Muscle of back (tissue), 13 donors: ENCODE data around the gene CCDC124. TPM values are rescaled to one million over a fixed set of nuclear protein-coding genes. Genes with fewer than 3 reads are reported as not detected.
"Not testable (repeated sequence)": the region's sequence is repeated elsewhere in the genome, so short reads cannot be mapped to it uniquely, and the experiment has no call there.

Source experiments
- DNase-seq, 3 donors: peaks; one replicate each; pipeline versions ENCODE4 v3.0.0 to v3.0.0-alpha.2; 2013
- long read RNA-seq, 9 donors: transcript quantifications; one replicate each; lab custom pipeline, GENCODE V29; 2026
- polyA plus RNA-seq, 10 donors: library from polyadenylated mRNA; unstranded; fragments of 120-200 nt; gene quantifications; one replicate each; pipeline ENCODE4 v1.2.1, GENCODE V29; 2013; ENCODE audit not compliant: insufficient read length in 10 of 10

Gene CCDC124, protein sequence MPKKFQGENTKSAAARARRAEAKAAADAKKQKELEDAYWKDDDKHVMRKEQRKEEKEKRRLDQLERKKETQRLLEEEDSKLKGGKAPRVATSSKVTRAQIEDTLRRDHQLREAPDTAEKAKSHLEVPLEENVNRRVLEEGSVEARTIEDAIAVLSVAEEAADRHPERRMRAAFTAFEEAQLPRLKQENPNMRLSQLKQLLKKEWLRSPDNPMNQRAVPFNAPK
- 10 to 100 TPM; 39.1 to 76.0 (median 46.1) TPM for polyA plus RNA-seq
- long read RNA-seq, donor 1, transcript CCDC124-201 (5 exons, 938 nt) = major isoform, 20 of 38 reads
- long read RNA-seq, donor 1, partial matches to known transcripts = 18 of 38 reads
- long read RNA-seq, donor 1, other reads (novel, unspliced or antisense) = 0 of 38 reads
- long read RNA-seq, donor 2, transcript CCDC124-201 (5 exons, 938 nt) = major isoform, 21 of 35 reads
- long read RNA-seq, donor 2, partial matches to known transcripts = 13 of 35 reads
- long read RNA-seq, donor 2, other reads (novel, unspliced or antisense) = 0 of 35 reads
- long read RNA-seq, donor 3 = 0 reads
- long read RNA-seq, donor 4, transcript CCDC124-201 (5 exons, 938 nt) = major isoform, 21 of 29 reads
- long read RNA-seq, donor 4, partial matches to known transcripts = 8 of 29 reads
- long read RNA-seq, donor 4, other reads (novel, unspliced or antisense) = 0 of 29 reads
- long read RNA-seq, donor 5, transcript CCDC124-201 (5 exons, 938 nt) = major isoform, 34 of 60 reads
- long read RNA-seq, donor 5, partial matches to known transcripts = 24 of 60 reads
- long read RNA-seq, donor 5, other reads (novel, unspliced or antisense) = 0 of 60 reads
- long read RNA-seq, donor 6, transcript CCDC124-201 (5 exons, 938 nt) = major isoform, 26 of 42 reads
- long read RNA-seq, donor 6, partial matches to known transcripts = 16 of 42 reads
- long read RNA-seq, donor 6, other reads (novel, unspliced or antisense) = 0 of 42 reads
- long read RNA-seq, donor 7, transcript CCDC124-201 (5 exons, 938 nt) = major isoform, 17 of 25 reads
- long read RNA-seq, donor 7, partial matches to known transcripts = 7 of 25 reads
- long read RNA-seq, donor 7, other reads (novel, unspliced or antisense) = 0 of 25 reads
- long read RNA-seq, donor 8, transcript CCDC124-201 (5 exons, 938 nt) = major isoform, 13 of 31 reads
- long read RNA-seq, donor 8, partial matches to known transcripts = 18 of 31 reads
- long read RNA-seq, donor 8, other reads (novel, unspliced or antisense) = 0 of 31 reads
- long read RNA-seq, donor 9, partial matches to known transcripts = 0 of 1 reads
- long read RNA-seq, donor 9, other reads (novel, unspliced or antisense) = 0 of 1 reads

DNA sequence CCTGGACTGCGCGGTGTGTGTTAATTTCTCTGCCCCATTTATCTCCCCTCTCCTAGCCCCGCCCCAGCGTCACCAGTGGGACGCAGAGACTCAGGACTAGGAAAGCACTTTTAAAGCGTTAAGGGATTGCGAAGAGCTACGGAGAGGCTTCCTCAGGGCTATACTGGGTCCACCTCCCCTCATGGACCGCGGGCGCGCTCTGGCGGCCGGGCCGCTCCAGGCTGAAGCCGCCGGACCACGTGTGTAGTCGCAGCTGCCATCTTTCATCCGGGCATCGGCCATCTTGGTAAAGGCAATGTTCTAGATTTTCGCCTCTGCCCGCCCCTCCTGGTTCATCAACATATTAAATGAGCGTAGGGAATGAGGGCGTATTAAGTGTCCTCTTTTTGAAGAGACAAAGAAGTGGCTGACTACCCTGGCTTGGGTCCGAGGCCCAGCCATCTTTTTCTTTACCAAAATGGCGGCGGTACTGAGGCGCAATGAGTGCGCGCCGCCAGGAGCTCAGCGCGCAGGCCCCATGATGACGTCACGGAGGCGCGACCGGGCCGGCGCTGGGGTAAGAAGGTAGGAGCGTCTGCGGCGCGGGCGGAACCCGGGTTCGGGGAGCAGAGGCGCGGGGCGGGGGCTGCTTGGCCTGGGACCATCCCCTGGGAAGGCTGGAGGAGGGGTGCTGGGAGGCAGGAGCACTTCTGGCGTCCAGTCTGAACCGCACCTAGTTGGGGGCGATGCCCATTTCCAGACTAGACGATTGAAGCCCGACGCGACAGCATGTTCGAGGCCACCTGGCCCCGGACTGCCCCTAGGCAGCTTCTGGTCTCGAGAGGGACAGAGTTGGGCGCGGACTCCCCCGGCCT is at the start of gene CCDC124:
CCDC124 (plus strand) TSS at position 531 of the 854 bp plus-strand sequence. CDS start 3,406 bp downstream, outside the sequence.
- DNase-seq = peak; percentile 93 to 97 (median 94)

DNA sequence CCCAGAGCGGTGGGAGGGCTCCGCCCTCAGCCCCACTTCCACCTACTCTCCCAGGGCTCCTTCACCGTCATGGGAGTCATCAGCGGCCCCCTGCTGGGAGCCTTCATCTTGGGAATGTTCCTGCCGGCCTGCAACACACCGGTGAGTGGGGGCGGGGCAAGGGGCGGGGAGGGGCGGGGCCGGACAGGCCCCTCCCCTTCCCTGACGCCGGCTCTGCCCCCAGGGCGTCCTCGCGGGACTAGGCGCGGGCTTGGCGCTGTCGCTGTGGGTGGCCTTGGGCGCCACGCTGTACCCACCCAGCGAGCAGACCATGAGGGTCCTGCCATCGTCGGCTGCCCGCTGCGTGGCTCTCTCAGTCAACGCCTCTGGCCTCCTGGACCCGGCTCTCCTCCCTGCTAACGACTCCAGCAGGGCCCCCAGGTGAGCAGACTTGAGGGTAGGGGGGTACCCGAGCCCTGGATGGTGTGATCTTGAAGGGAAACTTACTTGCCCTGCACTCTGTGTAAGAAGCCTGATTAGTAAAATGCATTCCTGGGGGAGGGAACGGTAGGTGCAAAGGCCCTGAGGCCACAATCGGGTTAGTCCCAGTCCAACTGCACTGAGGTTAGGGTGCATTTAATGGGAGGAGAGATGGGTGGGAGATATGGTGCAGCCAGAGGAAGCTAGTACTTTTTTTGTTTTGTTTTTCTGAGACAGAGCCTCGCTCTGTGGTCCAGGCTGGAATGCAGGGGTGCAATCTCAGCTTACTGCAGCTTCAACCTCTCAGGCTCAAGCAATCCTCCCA is 49.0 kb upstream of the CCDC124 start:
- DNase-seq = no peak

DNA sequence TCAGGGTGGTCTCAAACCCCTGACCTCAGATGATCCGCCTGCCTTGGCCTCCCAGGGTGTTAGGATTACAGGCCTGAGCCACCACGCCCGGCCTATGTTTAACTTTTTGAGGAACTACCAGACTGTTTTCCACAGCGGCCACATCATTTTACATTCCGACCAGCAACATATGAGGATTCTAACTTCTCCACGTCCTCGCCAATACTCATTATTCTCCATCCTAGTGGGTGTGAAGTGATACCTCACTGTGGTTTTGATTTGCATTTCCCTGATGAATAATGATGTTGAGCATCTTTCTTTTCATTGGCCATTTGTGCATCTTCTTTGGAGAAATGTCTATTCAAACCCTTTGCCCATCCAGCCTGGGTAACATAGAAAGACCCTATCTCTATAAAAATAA is 46.3 kb upstream of the CCDC124 start:
- DNase-seq = no peak

DNA sequence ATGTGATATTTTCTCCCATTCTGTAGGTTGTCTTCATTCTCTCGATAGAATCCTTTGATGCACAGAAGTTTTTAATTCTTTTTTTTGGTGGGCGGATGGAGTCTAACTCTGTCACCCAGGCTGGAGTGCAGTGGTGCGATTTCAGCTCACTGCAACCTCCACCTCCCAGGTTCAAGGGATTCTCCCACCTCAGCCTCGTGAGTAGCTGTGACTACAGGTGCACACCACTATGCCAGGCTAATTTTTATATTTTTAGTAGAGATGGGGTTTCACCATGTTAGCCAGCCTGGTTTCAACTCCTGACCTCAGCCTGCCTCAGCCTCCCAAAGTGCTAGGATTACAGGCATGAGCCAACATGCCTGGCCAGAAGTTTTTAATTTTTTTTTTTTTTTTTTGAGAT is 45.6 kb upstream of the CCDC124 start:
- not testable (repeated sequence) for DNase-seq

DNA sequence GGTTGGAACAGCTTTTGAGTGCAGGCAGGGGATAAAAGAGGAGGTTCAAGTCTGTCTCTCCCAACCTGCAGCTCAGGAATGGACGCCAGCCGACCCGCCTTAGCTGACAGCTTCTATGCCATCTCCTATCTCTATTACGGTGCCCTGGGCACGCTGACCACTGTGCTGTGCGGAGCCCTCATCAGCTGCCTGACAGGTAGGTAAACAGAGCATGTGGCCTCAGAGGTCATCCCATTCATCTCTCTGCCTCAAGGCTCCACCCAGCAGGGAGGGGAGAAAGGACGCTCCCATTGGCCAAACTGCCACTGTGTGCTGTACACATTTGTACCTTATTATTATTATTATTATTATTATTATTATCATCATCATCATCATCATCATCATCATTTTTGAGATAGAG is 44.6 kb upstream of the CCDC124 start:
- DNase-seq = no peak

DNA sequence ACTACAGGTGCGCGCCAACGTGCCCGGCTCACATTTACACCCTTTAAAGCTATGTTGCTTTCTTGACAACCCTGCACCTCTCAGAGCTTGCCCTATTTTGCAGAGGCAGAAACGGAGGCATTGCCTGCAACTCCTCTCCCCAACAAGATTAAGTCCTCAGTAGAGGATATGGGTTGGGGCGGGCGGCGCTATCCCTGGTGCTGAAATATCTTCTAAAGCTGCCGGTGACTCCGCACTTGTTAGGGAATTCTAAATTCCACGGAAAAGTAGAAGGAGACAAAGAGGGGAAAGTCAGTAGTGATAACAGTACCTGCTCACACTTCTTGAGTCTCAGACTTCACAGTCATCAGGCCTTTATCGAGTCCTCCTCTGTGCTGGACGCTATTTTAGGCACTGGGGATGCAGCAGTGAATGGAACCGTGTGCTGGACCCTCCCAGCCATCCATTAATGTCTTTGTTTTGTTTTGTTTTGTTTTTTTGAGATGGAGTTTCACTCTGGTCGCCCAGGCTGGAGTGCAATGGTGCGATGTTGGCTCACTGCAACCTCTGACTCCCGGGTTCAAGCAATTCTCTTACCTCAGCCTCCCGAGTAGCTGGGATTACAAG is 43.1 kb upstream of the CCDC124 start:
- DNase-seq = peak; percentile 16 to 72 (median 36)

DNA sequence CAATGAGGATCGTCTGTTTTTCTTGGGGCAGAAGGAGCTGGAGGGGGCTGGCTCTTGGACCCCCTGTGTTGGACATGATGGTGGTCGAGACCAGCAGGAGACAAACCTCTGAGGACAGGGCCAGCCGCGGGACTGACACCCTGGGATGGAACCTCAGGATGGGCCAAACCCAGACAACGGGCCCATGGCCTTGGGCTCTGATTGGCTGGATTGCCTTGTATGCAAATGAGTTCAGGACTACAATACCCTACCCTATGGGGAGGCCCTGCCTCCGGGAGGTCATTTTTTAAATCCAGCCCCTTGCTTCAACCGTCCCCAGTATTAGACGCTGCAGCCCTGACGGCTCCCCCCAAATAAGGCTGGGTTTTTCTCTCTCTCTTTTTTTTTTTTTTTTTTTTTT is 39.0 kb upstream of the CCDC124 start:
- no peak for DNase-seq

DNA sequence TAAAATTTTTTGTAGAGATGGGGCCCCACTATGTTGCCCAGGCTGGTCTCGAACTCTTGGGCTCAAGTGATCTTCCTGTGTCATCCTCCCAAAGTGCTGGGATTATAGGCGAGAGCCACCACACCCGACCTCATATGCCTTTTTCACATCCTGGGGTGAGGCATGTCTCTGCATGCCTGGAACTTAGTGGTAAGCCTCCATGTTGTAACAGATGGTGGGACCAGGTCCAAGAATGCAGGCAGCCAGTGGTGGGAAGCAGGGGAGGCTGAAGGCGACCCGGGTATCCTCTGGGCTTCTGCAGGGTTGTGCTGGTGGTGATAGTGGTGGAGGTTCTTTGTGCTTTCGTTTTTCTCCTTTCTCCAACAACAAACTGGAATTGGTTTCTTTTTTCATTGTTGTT is 30.1 kb upstream of the CCDC124 start:
- peak; percentile 1 to 14 (median 4) for DNase-seq

DNA sequence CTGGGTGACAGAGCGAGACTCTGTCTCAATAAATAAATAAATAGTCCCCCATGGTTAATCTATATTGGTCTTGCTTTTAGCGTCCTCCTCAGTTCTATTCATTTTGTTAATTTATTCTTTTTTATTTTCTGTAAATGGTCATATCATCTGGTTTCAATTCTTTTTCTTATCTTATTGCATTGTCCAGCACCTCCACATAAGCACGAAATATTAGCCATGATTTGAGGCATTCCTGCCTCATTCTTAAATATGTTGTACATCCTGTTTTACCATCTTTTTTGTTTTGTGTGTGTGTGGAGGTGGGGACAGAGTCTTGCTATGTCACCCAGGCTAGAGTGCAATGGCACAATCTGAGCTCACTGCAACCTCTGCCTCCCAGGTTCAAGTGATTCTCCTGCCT is 24.6 kb upstream of the CCDC124 start:
- DNase-seq = no peak

DNA sequence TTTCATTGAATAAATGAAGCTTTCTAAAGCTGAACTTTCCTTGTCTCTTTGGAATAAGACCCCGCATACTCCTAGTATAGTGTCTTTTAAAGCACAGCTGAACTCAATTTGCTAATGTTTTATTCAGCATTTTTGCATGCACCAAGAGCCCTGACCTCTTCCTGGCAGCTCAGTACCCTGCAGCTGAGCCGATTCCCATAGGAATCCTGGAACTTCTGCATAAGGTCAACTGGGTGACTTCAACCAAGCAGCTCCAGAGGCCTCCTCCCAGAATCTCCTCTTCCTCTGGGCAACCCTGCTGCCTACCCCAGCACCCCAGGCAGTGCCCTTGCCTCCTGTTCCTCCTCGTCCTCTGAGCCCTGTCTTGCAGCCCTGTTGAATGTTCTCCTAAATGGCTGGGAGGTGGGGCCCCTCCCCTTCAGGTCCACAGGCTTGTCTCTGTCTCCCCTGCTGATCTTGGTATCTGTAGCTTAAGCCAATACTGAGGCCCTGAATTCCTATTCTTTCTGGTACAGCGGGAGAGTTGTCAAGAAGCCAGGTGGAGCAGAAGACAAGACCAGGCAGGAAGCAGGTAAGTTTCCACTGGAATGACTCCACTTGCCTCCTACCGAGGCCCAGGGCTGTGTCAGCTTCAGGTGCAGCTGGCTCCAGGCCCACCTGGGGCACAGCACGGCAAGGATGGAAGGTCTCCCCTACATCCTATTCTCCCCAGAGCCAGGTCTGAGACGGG is 23.6 kb upstream of the CCDC124 start:
- DNase-seq = no peak

DNA sequence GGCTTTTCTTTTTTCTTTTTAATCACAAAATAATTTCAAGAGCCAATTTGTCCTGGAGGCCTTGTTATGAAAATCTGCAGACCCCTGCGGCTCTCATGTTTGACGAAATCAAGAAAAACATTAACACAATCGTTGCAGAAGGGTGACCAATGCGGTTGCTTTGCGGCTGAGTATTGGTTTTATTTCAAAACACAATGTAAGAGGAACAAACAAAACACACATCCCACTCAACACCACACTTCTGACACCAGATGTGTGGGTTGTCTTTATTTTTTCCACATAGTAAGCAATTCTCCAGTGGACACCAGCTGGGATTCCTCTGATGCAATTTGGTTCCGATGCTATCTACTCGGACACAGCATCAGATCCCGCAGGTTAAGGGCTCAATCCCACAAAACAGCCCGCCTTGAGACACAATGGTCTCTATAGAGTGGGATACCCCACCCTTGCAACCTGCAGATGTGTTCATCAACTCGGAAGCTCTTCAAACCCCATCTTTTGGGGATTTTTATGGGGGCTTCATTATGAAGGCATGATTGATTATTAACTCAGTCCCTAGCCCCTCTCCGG is 21.9 kb upstream of the CCDC124 start:
- DNase-seq = no peak

DNA sequence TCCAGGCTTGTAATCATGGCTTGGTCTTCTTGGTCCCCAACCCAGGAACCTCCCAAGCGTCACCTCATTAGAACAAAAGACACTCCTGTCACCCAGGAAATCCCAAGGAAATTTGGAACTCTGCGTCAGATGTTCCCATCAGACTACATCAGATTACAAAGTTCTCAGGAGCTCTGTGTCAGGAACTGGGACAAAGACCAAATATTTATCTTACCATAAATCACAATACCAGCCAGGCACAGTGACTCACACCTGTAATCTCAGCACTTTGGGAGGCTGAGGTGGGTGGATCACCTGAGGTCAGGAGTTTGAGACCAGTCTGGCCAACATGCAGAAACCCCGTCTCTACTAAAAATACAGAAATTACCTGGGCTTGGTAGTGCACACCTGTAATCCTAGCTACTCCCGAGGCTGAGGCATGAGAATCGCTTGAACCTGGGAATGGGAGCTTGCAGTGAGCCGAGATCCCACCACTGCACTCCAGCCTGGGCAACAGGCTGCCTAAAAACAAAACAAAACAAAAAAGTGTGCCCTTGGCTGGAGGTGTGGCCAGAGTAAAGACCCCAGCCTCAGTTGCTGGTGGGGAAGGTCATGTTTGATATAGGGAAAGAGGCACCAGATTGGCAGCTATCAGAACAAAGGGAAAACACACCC is 16.7 kb upstream of the CCDC124 start:
- DNase-seq = no peak

DNA sequence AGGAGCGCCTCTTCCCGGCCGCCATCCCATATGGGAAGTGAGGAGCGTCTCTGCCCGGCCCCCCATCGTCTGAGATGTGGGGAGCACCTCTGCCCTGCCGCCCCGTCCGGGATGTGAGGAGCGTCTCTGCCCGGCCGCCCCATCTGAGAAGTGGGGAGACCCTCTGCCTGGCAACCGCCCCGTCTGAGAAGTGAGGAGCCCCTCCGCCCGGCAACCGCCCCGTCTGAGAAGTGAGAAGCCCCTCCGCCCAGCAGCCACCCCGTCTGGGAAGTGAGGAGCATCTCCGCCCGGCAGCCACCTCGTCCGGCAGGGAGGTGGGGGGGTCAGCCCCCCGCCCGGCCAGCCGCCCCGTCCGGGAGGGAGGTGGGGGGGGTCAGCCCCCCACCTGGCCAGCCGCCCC is 14.7 kb upstream of the CCDC124 start:
- not testable (repeated sequence) for DNase-seq

DNA sequence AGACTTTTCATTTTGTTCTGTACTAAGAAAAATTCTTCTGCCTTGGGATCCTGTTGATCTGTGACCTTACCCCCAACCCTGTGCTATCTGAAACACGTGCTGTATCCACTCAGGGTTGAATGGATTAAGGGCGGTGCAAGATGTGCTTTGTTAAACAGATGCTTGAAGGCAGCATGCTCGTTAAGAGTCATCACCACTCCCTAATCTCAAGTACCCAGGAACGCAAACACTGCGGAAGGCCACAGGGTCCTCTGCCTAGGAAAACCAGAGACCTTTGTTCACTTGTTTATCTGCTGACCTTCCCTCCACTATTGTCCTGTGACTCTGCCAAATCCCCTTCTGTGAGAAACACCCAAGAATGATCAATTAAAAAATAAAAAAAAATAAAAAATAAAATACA is 13.7 kb upstream of the CCDC124 start:
- DNase-seq = not testable (repeated sequence)

DNA sequence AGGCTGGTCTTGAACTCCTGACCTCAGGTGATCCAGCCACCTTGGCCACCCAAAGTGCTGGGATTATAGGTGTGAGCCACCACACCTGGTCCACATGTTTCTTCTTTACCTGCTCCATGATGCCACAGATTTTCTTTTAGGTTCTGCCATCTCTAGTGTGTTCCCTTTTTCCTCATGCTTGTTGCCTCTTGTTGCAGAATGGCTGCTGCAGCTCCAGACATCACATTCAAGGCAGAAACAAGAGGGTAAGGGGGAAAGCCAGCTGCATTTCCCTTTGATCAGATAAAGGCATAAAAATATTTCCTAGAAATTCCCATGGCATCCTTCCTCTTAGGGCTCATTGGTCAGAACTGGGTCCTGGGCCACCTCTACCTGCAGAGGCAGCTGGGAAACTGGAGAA is 12.3 kb upstream of the CCDC124 start:
- DNase-seq = no peak

DNA sequence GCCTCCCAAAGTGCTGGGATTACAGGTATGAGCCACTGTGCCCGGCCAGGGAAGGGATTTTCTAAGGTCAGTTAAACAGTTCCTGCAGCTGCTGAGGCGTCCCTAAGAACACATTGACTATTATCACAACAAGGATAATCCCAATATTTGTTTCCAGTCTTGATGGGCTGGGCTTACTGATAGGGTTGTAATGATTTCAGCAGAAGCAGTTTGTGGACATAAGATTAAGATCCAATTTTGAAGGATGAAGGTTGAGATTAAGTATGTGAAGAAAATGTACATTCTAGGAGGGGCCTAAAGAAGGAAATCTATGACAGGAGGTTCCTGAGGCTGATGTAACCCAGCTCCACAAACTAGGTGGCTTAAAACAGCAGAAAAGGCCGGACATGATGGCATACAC is 10.7 kb upstream of the CCDC124 start:
- no peak for DNase-seq

DNA sequence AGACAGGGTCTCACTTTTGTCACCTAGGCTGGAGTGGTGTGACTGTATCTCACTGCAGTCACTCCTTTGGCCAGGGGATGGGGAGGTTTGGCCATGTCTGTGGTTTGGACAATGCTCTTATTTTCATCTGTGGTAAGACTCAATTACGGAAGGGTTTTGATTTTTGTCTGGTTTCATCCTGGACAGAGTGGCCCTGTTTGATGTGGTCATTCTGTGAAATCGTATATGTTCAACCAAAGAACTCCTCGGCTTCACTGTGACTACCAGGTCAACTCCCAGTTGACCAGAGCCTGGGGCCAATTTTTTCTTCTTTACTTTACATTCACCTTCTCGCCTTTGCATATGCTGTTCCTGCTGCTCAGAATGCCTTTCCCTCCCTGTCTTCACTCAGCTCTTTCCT is 6.8 kb upstream of the CCDC124 start:
- no peak for DNase-seq

DNA sequence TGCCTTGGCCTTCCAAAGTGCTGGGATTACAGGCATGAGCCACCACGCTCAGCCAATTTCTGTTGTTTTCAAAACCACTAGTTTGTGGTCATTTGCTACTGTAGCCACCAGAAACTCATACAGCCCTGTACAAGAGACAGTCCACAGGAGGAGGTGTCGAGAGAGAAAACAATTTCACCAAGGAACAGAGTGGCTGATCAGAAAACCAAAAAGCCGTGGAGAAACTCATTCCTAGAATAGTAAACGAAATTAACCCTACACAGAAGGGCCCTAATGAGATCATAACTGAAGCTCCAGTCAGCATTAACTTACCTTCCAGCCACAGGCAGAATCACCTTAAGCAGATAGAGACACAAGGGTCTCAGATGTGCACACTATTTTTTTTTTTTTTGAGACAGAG is 3.8 kb upstream of the CCDC124 start:
- DNase-seq = no peak
